Tibial artery (tissue), 4 donors: Measurements from ENCODE around the gene HNRNPH2.

Experiments used
- DNase-seq, 2 donors: peaks; one replicate each; pipeline ENCODE4 v3.0.0-alpha.2; 2019
- H3K27ac ChIP-seq, 2 donors: fragments of 200-600 bp; sonication (generic) in 1 of 2; 1 replicate in 1 of 2; 2 replicates in 1 of 2; pipeline ENCODE4 v1.5.1; 2018 to 2019; ENCODE audit warnings: mild to moderate bottlenecking in 1 of 2
- H3K27me3 ChIP-seq, 2 donors: fragments of 200-600 bp; sonication (generic) in 1 of 2; one replicate each; pipeline versions ENCODE4 v1.5.1 to v1.6.0; 2016 to 2019
- H3K36me3 ChIP-seq, 3 donors: fragments of 200-600 bp; sonication (generic) in 2 of 3; one replicate each; pipeline ENCODE4 v1.5.1; 2016 to 2019; ENCODE audit warnings: mild to moderate bottlenecking in 2 of 3
- H3K4me1 ChIP-seq, 4 donors: fragments of 200-600 bp; sonication (generic) in 2 of 4; 1 replicate in 3 of 4; 2 replicates in 1 of 4; pipeline ENCODE4 v1.5.1; 2016 to 2019
- H3K4me3 ChIP-seq, 2 donors: fragments of 200-600 bp; sonication (generic) in 1 of 2; 1 replicate in 1 of 2; 2 replicates in 1 of 2; pipeline ENCODE4 v1.5.1; 2018 to 2019; ENCODE audit warnings: mild to moderate bottlenecking in 2 of 2
- H3K9me3 ChIP-seq, 3 donors: fragments of 200-600 bp; sonication (generic) in 1 of 3; one replicate each; pipeline ENCODE4 v1.5.1; 2016 to 2019
- intact Hi-C: fragments of 100-400 bp; cut with DNase I; formaldehyde crosslinking; loops from one replicate; pipeline ENCODE4 v1.15.0; 2023; ENCODE audit warnings: low total_unique reads
- TF ChIP-seq, protein P1 (sequence below), 2 experiments: fragments of 200-600 bp in 1 of 2; fragments of 450-650 bp in 1 of 2; IDR thresholded peaks; one replicate each; pipeline ENCODE4 v1.5.1; 2017 to 2019; ENCODE audit warnings: antibody characterized with exemption in 2 of 2, mild to moderate bottlenecking in 1 of 2, moderate library complexity in 1 of 2

Gene HNRNPH2

DNA sequence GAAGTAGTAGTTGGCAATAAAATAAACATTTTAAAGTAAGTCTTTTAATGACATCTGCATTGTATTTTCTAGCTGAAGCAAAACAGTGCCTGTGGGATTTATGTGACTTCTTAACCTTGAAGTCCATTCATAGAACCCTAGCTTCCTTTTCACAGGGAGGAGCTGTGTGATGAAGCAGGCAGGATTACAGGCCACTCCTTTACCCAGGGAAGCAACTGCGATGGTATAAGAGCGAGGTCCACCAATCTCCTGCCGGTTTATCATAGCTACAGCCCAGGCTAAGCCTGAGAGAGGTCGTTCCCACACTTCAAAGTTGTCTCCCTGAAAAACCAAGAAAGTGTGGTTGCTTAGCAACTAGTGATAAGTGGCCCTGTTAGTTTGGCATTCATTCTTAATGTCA is 10.2 kb upstream of the HNRNPH2 start:
- intact Hi-C loops = no loop called here
- TF ChIP-seq, protein P1, sequence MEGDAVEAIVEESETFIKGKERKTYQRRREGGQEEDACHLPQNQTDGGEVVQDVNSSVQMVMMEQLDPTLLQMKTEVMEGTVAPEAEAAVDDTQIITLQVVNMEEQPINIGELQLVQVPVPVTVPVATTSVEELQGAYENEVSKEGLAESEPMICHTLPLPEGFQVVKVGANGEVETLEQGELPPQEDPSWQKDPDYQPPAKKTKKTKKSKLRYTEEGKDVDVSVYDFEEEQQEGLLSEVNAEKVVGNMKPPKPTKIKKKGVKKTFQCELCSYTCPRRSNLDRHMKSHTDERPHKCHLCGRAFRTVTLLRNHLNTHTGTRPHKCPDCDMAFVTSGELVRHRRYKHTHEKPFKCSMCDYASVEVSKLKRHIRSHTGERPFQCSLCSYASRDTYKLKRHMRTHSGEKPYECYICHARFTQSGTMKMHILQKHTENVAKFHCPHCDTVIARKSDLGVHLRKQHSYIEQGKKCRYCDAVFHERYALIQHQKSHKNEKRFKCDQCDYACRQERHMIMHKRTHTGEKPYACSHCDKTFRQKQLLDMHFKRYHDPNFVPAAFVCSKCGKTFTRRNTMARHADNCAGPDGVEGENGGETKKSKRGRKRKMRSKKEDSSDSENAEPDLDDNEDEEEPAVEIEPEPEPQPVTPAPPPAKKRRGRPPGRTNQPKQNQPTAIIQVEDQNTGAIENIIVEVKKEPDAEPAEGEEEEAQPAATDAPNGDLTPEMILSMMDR (IDR thresholded peaks at IDR 0.05) = no peak
- Histone ChIP-seq H3K4me1 (no peaks in the 10 kb centered on the region), H3K27ac (no peak overlapping the region), H3K27me3 (no peaks in the 10 kb centered on the region), H3K36me3 (peaks cover 0 to 7% (median 7%) of the 10 kb centered on the region in 3 donors), H3K4me3 (no peak overlapping the region), H3K9me3 (no peaks in the 10 kb centered on the region)
- no peak for DNase-seq

DNA sequence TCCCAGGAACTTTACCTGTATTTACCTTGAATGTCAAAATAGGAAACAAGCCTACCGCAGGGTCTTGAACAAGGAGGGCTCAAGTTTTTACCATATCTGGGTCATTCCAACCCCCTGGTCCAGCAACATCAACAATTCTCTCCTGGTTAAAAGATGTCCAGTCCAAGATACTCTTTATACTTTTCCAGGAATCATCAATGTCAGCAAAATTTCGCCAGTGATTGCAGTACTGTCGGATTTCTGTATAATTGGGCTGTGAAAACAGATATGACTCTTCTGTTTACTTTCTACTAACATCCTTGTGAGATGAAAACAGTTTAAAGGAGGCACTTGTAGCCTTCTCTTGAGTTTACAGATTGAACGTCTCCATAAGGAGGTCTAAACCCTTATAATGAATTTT is 9.3 kb upstream of the HNRNPH2 start:
- Histone ChIP-seq H3K9me3 (no peaks in the 10 kb centered on the region), H3K36me3 (peaks cover 0 to 7% (median 7%) of the 10 kb centered on the region in 3 donors), H3K27me3 (no peaks in the 10 kb centered on the region), H3K4me1 (no peaks in the 10 kb centered on the region), H3K4me3 (no peak overlapping the region), H3K27ac (no peak overlapping the region)
- TF ChIP-seq, protein P1 (IDR thresholded peaks at IDR 0.05) = no peak
- intact Hi-C loops = no loop called here
- DNase-seq = no peak

DNA sequence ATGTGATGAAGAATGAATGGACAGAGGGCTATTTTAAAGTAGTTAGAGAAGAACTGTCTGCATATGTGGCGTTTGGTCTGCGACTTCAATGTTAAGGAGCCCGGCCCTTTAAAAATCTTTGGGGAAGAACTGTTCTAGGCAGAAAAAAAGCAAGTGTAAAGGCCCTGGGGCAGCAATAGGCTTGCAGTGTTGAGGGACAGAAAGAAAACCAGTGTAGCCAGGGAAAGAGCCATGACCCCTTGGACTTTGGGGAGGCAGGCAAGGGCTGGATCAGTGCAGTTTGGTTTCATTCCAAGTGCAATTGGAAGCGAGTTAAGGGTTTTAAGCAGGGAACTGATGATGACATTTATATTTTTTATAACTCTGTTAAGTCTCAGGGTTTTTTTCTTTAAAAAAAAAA is 8.2 kb upstream of the HNRNPH2 start:
- TF ChIP-seq, protein P1 (IDR thresholded peaks at IDR 0.05) = no peak
- Histone ChIP-seq H3K9me3 (no peaks in the 10 kb centered on the region), H3K36me3 (peaks cover 0 to 7% (median 7%) of the 10 kb centered on the region in 3 donors), H3K27me3 (no peaks in the 10 kb centered on the region), H3K27ac (no peak overlapping the region), H3K4me3 (no peak overlapping the region), H3K4me1 (no peaks in the 10 kb centered on the region)
- intact Hi-C loops = no loop called here
- no peak for DNase-seq

DNA sequence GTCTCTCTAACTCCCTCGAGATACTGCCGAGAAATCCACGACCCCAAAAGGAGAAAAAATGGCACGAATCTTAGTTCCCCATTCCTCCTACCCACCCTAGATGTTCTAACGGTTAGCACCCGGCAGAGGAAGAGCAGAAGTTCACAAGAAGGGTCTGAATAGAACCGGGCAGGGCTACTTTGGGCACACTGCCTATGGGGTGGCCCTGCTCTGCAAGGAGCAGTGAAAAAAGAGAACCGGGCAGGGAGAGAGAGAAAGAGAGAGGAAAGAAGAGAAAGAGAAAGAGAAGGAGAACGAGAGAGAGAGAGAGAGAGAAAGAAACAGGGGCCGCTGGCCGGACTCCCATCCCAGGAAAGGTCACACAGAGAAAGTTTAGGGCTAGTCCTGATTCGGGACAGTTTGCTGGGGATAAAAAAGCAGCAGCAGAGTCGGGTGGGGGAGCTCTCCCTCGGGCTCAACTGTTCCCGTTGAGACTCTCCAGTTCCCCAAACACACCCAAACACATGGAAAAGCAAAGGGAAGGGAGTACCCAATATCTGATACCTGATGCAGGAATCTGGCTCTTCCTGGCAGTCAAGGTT is 765 bp upstream of the HNRNPH2 start:
- no peak for DNase-seq
- peak overlapping the region; percentile 62 to 75 for H3K4me3 ChIP-seq
- H3K4me1 ChIP-seq = peaks cover 0 to 38% (median 0%) of the 10 kb centered on the region in 4 donors
- H3K9me3 ChIP-seq = no peaks in the 10 kb centered on the region
- H3K27me3 ChIP-seq = no peaks in the 10 kb centered on the region
- intact Hi-C loops = no loop called here
- TF ChIP-seq, protein P1 (IDR thresholded peaks at IDR 0.05) = no peak
- H3K27ac ChIP-seq = peak overlapping the region; percentile 90 to 93
- H3K36me3 ChIP-seq = peaks cover 0 to 2% (median 1%) of the 10 kb centered on the region in 3 donors

DNA sequence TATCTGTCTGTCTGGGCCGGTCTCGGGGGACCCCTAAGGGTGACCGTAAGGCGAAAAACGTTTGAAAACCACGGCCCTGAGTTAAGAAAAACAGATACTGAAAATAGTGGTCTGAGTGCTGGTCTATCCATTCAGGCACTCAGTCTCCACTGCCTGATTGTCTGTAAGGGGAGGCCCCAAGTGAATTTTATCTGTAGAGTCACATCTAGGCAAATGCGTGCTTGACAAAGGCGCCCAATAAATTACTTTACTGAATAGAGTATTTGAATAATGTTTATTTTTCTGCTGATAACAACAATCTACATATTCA is 465 bp downstream of the HNRNPH2 start:
- Histone ChIP-seq H3K27me3 (no peaks in the 10 kb centered on the region), H3K4me3 (peak overlapping the region; percentile 62 to 75), H3K27ac (peak overlapping the region; percentile 90 to 93), H3K4me1 (peaks cover 0 to 44% (median 0%) of the 10 kb centered on the region in 4 donors), H3K9me3 (no peaks in the 10 kb centered on the region), H3K36me3 (peaks cover 0 to 5% (median 4%) of the 10 kb centered on the region in 3 donors)
- intact Hi-C loops = no loop called here
- TF ChIP-seq, protein P1 (IDR thresholded peaks at IDR 0.05) = no peak
- no peak for DNase-seq

DNA sequence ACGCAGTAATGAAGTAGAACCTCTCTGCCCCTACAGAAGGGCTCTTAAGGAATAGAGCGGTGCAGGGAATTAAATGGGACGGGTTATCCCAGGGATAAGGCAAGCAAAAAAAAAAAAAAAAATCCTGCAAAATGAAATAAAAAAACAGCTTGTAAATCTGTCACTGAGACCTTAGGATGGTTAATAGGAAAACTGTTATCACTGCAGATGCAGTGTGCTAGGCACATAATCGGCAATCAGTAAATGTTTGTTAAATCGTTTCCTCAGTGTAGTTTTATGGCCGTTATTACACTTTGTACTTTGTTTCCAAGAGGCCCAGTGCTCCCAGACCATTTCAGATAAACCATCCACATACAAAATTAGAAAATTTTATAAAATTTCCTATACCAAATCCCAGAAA is 1.0 kb downstream of the HNRNPH2 start:
- DNase-seq = no peak
- Histone ChIP-seq H3K27me3 (no peaks in the 10 kb centered on the region), H3K9me3 (no peaks in the 10 kb centered on the region), H3K4me3 (peak overlapping the region; percentile 62 to 75), H3K36me3 (peaks cover 0 to 5% (median 4%) of the 10 kb centered on the region in 3 donors), H3K4me1 (peaks cover 0 to 44% (median 0%) of the 10 kb centered on the region in 4 donors), H3K27ac (peak overlapping the region; percentile 90 to 93)
- TF ChIP-seq, protein P1 (IDR thresholded peaks at IDR 0.05) = no peak
- intact Hi-C loops = no loop called here
